ENCODE measurements around the gene MORN1.

The MORN1 gene

GRCh38 chr1:2384130-2384860, 7.1 kb downstream of the MORN1 start:
- no peak for DNase-seq
- ATAC-seq (replicated peaks), result no peak
- Mint-ChIP-seq H3K36me3 (ENCODE audit: insufficient read depth) (peaks cover 2% of the 10 kb centered on the region), H3K9me3 (no peaks in the 10 kb centered on the region), H3K4me1 (ENCODE audit: low read depth in 2 of 2) (no peaks in the 10 kb centered on the region), H3K4me3 (no peak overlapping the region), H3K27me3 (no peaks in the 10 kb centered on the region), H3K27ac (peak overlapping the region in 1 of 2 donors; percentile 57)

- ATAC-seq (replicated peaks), result no peak
- Mint-ChIP-seq H3K36me3 (ENCODE audit: insufficient read depth) (peaks cover 2% of the 10 kb centered on the region), H3K4me1 (ENCODE audit: low read depth in 2 of 2) (no peaks in the 10 kb centered on the region), H3K9me3 (no peaks in the 10 kb centered on the region), H3K27ac (no peak overlapping the region), H3K4me3 (no peak overlapping the region), H3K27me3 (no peaks in the 10 kb centered on the region)
- no peak for DNase-seq
Measured at GRCh38 chr1:2383576-2383975, 7.8 kb downstream of the MORN1 start.

GRCh38 chr1:2382621-2383361, 8.6 kb downstream of the MORN1 start:
- no peaks in the 10 kb centered on the region for H3K4me1 Mint-ChIP-seq (ENCODE audit: low read depth in 2 of 2)
- no peak for DNase-seq
- no peak for ATAC-seq (replicated peaks)

GRCh38 chr1:2381741-2382620, 9.4 kb downstream of the MORN1 start:
- H3K4me1 Mint-ChIP-seq (ENCODE audit: low read depth in 2 of 2), result no peaks in the 10 kb centered on the region
- H3K4me3 Mint-ChIP-seq, result no peak overlapping the region
- DNase-seq (peak; percentile 69 to 74 (median 73)), ATAC-seq (replicated peaks) (peak; percentile 98)
- H3K27ac Mint-ChIP-seq, result peak overlapping the region in 1 of 2 donors; percentile 32
- no peaks in the 10 kb centered on the region for H3K27me3 Mint-ChIP-seq
- H3K9me3 Mint-ChIP-seq, result no peaks in the 10 kb centered on the region
- H3K36me3 Mint-ChIP-seq (ENCODE audit: insufficient read depth), result peaks cover 2% of the 10 kb centered on the region

More at GRCh38 chr1:2382621-2383361, 8.6 kb downstream of the MORN1 start:
- H3K36me3 Mint-ChIP-seq (ENCODE audit: insufficient read depth), result peaks cover 2% of the 10 kb centered on the region
- H3K4me3 Mint-ChIP-seq, result no peak overlapping the region
- H3K27ac Mint-ChIP-seq, result no peak overlapping the region
- H3K9me3 Mint-ChIP-seq, result no peaks in the 10 kb centered on the region
- H3K27me3 Mint-ChIP-seq, result no peaks in the 10 kb centered on the region

- Mint-ChIP-seq H3K9me3 (no peaks in the 10 kb centered on the region), H3K4me1 (ENCODE audit: low read depth in 2 of 2) (no peaks in the 10 kb centered on the region), H3K27me3 (no peaks in the 10 kb centered on the region), H3K36me3 (ENCODE audit: insufficient read depth) (peaks cover under 1% of the 10 kb centered on the region), H3K27ac (no peak overlapping the region), H3K4me3 (no peak overlapping the region)
- no peak for DNase-seq
- ATAC-seq (replicated peaks), result no peak
Measured at GRCh38 chr1:2380816-2381591, 10.3 kb downstream of the MORN1 start.

GRCh38 chr1:2379733-2380404, 11.5 kb downstream of the MORN1 start:
- ATAC-seq (replicated peaks), result no peak
- Mint-ChIP-seq H3K27me3 (no peaks in the 10 kb centered on the region), H3K36me3 (ENCODE audit: insufficient read depth) (no peaks in the 10 kb centered on the region), H3K4me3 (no peak overlapping the region), H3K9me3 (no peaks in the 10 kb centered on the region), H3K27ac (peak overlapping the region in 1 of 2 donors; percentile 45), H3K4me1 (ENCODE audit: low read depth in 2 of 2) (peaks cover 0 to 1% of the 10 kb centered on the region in 2 donors)
- no peak for DNase-seq

GRCh38 chr1:2378956-2379732, 12.2 kb downstream of the MORN1 start:
- Mint-ChIP-seq H3K27ac (peak overlapping the region in 1 of 2 donors; percentile 45), H3K27me3 (no peaks in the 10 kb centered on the region), H3K4me1 (ENCODE audit: low read depth in 2 of 2) (peaks cover 0 to 1% of the 10 kb centered on the region in 2 donors), H3K4me3 (no peak overlapping the region), H3K36me3 (ENCODE audit: insufficient read depth) (no peaks in the 10 kb centered on the region), H3K9me3 (no peaks in the 10 kb centered on the region)
- no peak for DNase-seq
- ATAC-seq (replicated peaks), result no peak

GRCh38 chr1:2378441-2378851, 12.9 kb downstream of the MORN1 start:
- no peaks in the 10 kb centered on the region for H3K27me3 Mint-ChIP-seq
- ATAC-seq (replicated peaks), result no peak
- no peaks in the 10 kb centered on the region for H3K36me3 Mint-ChIP-seq (ENCODE audit: insufficient read depth)

GRCh38 chr1:2377751-2378440, 13.5 kb downstream of the MORN1 start:
- H3K27me3 Mint-ChIP-seq, result no peaks in the 10 kb centered on the region
- H3K9me3 Mint-ChIP-seq, result no peaks in the 10 kb centered on the region
- H3K36me3 Mint-ChIP-seq (ENCODE audit: insufficient read depth), result no peaks in the 10 kb centered on the region
- no peak for ATAC-seq (replicated peaks)
- no peak overlapping the region for H3K27ac Mint-ChIP-seq
- no peak overlapping the region for H3K4me3 Mint-ChIP-seq
- H3K4me1 Mint-ChIP-seq (ENCODE audit: low read depth in 2 of 2), result peaks cover 0 to 1% of the 10 kb centered on the region in 2 donors
- DNase-seq, result no peak

More at GRCh38 chr1:2378441-2378851, 12.9 kb downstream of the MORN1 start:
- Mint-ChIP-seq H3K4me3 (no peak overlapping the region), H3K27ac (no peak overlapping the region), H3K4me1 (ENCODE audit: low read depth in 2 of 2) (peaks cover 0 to 1% of the 10 kb centered on the region in 2 donors), H3K9me3 (no peaks in the 10 kb centered on the region)
- no peak for DNase-seq

GRCh38 chr1:2376931-2377672, 14.3 kb downstream of the MORN1 start:
- peaks cover 0 to 1% of the 10 kb centered on the region in 2 donors for H3K4me1 Mint-ChIP-seq (ENCODE audit: low read depth in 2 of 2)
- H3K9me3 Mint-ChIP-seq, result no peaks in the 10 kb centered on the region
- no peak overlapping the region for H3K27ac Mint-ChIP-seq
- H3K36me3 Mint-ChIP-seq (ENCODE audit: insufficient read depth), result no peaks in the 10 kb centered on the region
- DNase-seq (no peak), ATAC-seq (replicated peaks) (no peak)
- H3K4me3 Mint-ChIP-seq, result no peak overlapping the region
- no peaks in the 10 kb centered on the region for H3K27me3 Mint-ChIP-seq

- Mint-ChIP-seq H3K4me1 (ENCODE audit: low read depth in 2 of 2) (peaks cover 0 to 1% of the 10 kb centered on the region in 2 donors), H3K36me3 (ENCODE audit: insufficient read depth) (no peaks in the 10 kb centered on the region), H3K27me3 (no peaks in the 10 kb centered on the region), H3K27ac (no peak overlapping the region), H3K9me3 (no peaks in the 10 kb centered on the region), H3K4me3 (no peak overlapping the region)
- ATAC-seq (replicated peaks), result no peak
- DNase-seq, result no peak
Measured at GRCh38 chr1:2376261-2376741, 15.1 kb downstream of the MORN1 start.
